Endodermal cell (in vitro differentiated cells): ENCODE data around the gene EIF4G3. TPM values are rescaled to one million over a fixed set of nuclear protein-coding genes. Genes with fewer than 3 reads are reported as not detected.
"Not testable (repeated sequence)": the region's sequence is repeated elsewhere in the genome, so short reads cannot be mapped to it uniquely, and the experiment has no call there.

ENCODE experiments used
- DNase-seq: peaks from one replicate; pipeline ENCODE4 v3.0.0-alpha.2; 2017
- H3K27ac ChIP-seq: 2 replicates; pipeline ENCODE4 v1.5.1; 2013; ENCODE audit warnings: mild to moderate bottlenecking, low read depth, low read length, moderate library complexity
- H3K27me3 ChIP-seq: 2 replicates; pipeline ENCODE4 v1.6.1; 2013; ENCODE audit warnings: mild to moderate bottlenecking, low read length, moderate library complexity; ENCODE audit not compliant: insufficient read depth, control insufficient read depth, poor library complexity, severe bottlenecking
- H3K36me3 ChIP-seq: 2 replicates; pipeline ENCODE4 v1.7.0; 2013; ENCODE audit warnings: mild to moderate bottlenecking, low read length, moderate library complexity; ENCODE audit not compliant: control insufficient read depth, insufficient read depth
- H3K4me1 ChIP-seq: one replicate; pipeline ENCODE4 v1.7.0; 2013; ENCODE audit warnings: low read length; ENCODE audit not compliant: control insufficient read depth, insufficient read depth
- H3K4me3 ChIP-seq: 2 replicates; pipeline ENCODE4 v1.5.1; 2013; ENCODE audit warnings: mild to moderate bottlenecking, low read length, moderate library complexity
- H3K9ac ChIP-seq: 2 replicates; pipeline ENCODE4 v1.6.1; 2013; ENCODE audit warnings: mild to moderate bottlenecking, low read length, moderate library complexity; ENCODE audit not compliant: poor library complexity, severe bottlenecking; ENCODE audit errors: extremely low read depth
- H3K9me3 ChIP-seq: 2 replicates; pipeline ENCODE4 v1.6.1; 2013; ENCODE audit warnings: mild to moderate bottlenecking, low read length, moderate library complexity; ENCODE audit not compliant: control insufficient read depth
- H3K27ac Mint-ChIP-seq: 2 replicates; pipeline ENCODE4 v1.8.0; 2020; ENCODE audit warnings: mixed read lengths
- H3K27me3 Mint-ChIP-seq: 2 replicates; pipeline ENCODE4 v1.8.0; 2021; ENCODE audit warnings: mild to moderate bottlenecking, mixed read lengths; ENCODE audit not compliant: insufficient read depth
- H3K36me3 Mint-ChIP-seq: 2 replicates; pipeline ENCODE4 v1.8.0; 2020; ENCODE audit warnings: low read depth, mixed read lengths
- H3K4me1 Mint-ChIP-seq: 2 replicates; pipeline ENCODE4 v1.8.0; 2020; ENCODE audit warnings: mixed read lengths
- H3K4me3 Mint-ChIP-seq: 2 replicates; pipeline ENCODE4 v1.8.0; 2020; ENCODE audit warnings: mild to moderate bottlenecking, moderate library complexity, mixed read lengths
- H3K9me3 Mint-ChIP-seq: 2 replicates; pipeline ENCODE4 v1.8.0; 2020; ENCODE audit warnings: mild to moderate bottlenecking, mixed read lengths
- CTCF ChIP-seq: fragments of 200-600 bp; sonication (generic); conservative IDR thresholded peaks from 2 replicates; pipeline ENCODE4 v1.5.0; 2021; ENCODE audit warnings: antibody characterized with exemption, mild to moderate bottlenecking
- WGBS, 2 experiments: methylation state at CpG; one replicate each; pipeline versions ENCODE4 v1.1.5 to v1.1.7; 2013; ENCODE audit warnings: missing lambda C conversion rate in 2 of 2, mixed read lengths in 1 of 2; ENCODE audit not compliant: insufficient coverage in 1 of 2, insufficient read length in 1 of 2; 5-methylcytosine and 5-hydroxymethylcytosine counted together
- total RNA-seq, 2 donors: library from RNA; stranded (reverse); fragmentation: NEBNext Ultra II Directional in 1 of 2; extraction: Animal tissue kit (Norgen Biotek cat#: 25700) in 1 of 2; gene quantifications; 2 replicates in 1 of 2; 3 replicates in 1 of 2; pipeline ENCODE4 v1.2.1, GENCODE V29; 2021

The EIF4G3 gene
- total RNA-seq, 2 donors from 2014 or later: 101 to 103 TPM

GRCh38 chr1:21095976-21096375, 80.7 kb downstream of the EIF4G3 start:
- Histone ChIP-seq H3K36me3 (peaks cover 25% of the 10 kb centered on the region), H3K4me1 (no peaks in the 10 kb centered on the region), H3K4me3 (no peak overlapping the region), H3K9ac (no peak overlapping the region), H3K9me3 (peaks cover 8% of the 10 kb centered on the region), H3K27ac (no peak overlapping the region), H3K27me3 (no peaks in the 10 kb centered on the region)
- TF ChIP-seq CTCF: no peak
- DNase-seq: no peak
- peaks cover 19% of the 10 kb centered on the region for H3K4me1 Mint-ChIP-seq
- H3K27me3 Mint-ChIP-seq: no peaks in the 10 kb centered on the region
- no peak overlapping the region for H3K4me3 Mint-ChIP-seq
- H3K36me3 Mint-ChIP-seq: peaks cover 66% of the 10 kb centered on the region
- H3K27ac Mint-ChIP-seq: no peak overlapping the region
- peaks cover 22% of the 10 kb centered on the region for H3K9me3 Mint-ChIP-seq

DNA sequence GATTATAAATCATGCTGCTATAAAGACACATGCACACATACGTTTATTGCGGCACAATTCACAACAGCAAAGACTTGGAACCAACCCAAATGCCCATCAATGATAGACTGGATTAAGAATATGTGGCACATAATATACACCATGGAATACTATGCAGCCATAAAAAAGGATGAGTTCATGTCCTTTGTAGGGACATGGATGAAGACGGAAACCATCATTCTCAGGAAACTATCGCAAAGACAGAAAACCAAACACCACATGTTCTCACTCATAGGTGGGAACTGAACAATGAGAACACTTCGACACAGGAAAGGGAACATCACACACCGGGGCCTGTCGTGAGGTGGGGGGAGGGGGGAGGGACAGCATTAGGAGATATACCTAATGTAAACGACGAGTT, 82.4 kb downstream of the EIF4G3 start:
- not testable (repeated sequence) for H3K4me1 ChIP-seq, H3K27ac ChIP-seq, H3K4me3 ChIP-seq, H3K27me3 Mint-ChIP-seq, H3K4me3 Mint-ChIP-seq, H3K27ac Mint-ChIP-seq, H3K9me3 ChIP-seq, H3K27me3 ChIP-seq, DNase-seq, H3K9ac ChIP-seq
- Mint-ChIP-seq H3K36me3 (peaks cover 56% of the 10 kb centered on the region), H3K9me3 (peaks cover 22% of the 10 kb centered on the region), H3K4me1 (peaks cover 24% of the 10 kb centered on the region)
- 97% methylated on average over 7 of the region's 9 CpGs; no CpG with 5 or more reads in 1 of the 2 experiments for WGBS, 2 experiments
- peaks cover 14% of the 10 kb centered on the region for H3K36me3 ChIP-seq

GRCh38 chr1:21093271-21093958, 83.3 kb downstream of the EIF4G3 start:
- H3K27me3 Mint-ChIP-seq, H3K9ac ChIP-seq, H3K27me3 ChIP-seq, H3K36me3 ChIP-seq, H3K9me3 ChIP-seq, H3K4me3 ChIP-seq, H3K4me3 Mint-ChIP-seq, DNase-seq, H3K4me1 ChIP-seq, H3K27ac Mint-ChIP-seq, H3K27ac ChIP-seq: not testable (repeated sequence)
- Mint-ChIP-seq H3K9me3 (peaks cover 22% of the 10 kb centered on the region), H3K36me3 (peaks cover 54% of the 10 kb centered on the region), H3K4me1 (peaks cover 25% of the 10 kb centered on the region)
- WGBS, 2 experiments: 100% methylated on average over 1 of the region's 2 CpGs; no CpG with 5 or more reads in 1 of the 2 experiments

DNA sequence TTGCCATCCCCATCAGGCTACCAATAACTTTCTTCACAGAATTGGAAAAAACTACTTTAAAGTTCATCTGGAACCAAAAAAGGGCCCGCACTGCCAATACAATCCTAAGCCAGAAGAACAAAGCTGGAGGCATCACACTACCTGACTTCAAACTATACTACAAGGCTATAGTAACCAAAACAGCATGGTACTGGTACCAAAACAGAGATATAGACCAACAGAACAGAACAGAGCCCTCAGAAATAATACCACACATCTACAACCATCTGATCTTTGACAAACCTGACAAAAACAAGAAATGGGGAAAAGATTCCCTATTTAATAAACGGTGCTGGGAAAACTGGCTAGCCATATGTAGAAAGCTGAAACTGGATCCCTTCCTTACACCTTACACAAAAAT, 84.2 kb downstream of the EIF4G3 start:
- DNase-seq: not testable (repeated sequence)

DNA sequence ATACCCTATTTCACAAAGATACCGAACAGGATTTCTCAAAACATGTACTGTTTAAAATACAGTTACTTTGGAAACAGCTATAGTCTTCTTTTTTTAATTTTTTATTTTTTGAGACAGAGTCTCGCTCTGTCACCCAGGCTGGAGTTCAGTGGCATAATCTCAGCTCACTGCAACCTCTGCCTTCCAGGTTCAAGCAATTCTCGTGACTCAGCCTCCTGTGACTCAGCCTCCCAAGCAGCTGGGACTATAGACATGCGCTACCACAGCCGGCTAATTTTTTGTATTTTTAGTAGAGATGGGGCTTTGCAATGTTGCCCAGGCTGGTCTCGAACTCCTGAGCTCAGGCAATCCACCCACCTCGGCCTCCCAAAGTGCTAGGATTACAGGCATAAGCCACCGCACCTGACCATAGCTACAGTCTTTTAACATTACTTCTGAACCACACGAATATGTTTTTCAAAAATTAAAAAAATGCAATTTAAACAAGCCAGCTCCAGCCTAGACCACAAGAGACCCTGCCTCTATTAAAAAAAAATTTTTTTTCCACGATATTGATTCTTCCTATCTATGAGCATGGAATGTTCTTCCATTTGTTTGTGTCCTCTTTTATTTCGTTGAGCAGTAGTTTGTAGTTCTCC, 85.5 kb downstream of the EIF4G3 start:
- peaks cover 17% of the 10 kb centered on the region for H3K4me1 Mint-ChIP-seq
- H3K36me3 ChIP-seq: peaks cover 25% of the 10 kb centered on the region
- H3K4me3 ChIP-seq, H3K9me3 ChIP-seq, H3K4me3 Mint-ChIP-seq, H3K9ac ChIP-seq, H3K27ac ChIP-seq, H3K27me3 Mint-ChIP-seq, DNase-seq, H3K4me1 ChIP-seq, H3K27me3 ChIP-seq: not testable (repeated sequence)
- H3K9me3 Mint-ChIP-seq: peaks cover 22% of the 10 kb centered on the region
- peaks cover 64% of the 10 kb centered on the region for H3K36me3 Mint-ChIP-seq
- WGBS, 2 experiments: 91 to 96% methylated on average over 5 to 11 of the region's 11 CpGs
- H3K27ac Mint-ChIP-seq: peak overlapping the region; percentile 46

More for the DNA sequence above, 84.2 kb downstream of the EIF4G3 start:
- H3K27ac ChIP-seq, H3K4me3 Mint-ChIP-seq, H3K27me3 Mint-ChIP-seq, H3K4me1 ChIP-seq, H3K9me3 ChIP-seq, H3K27ac Mint-ChIP-seq, H3K9ac ChIP-seq, H3K4me3 ChIP-seq, H3K27me3 ChIP-seq: not testable (repeated sequence)
- Mint-ChIP-seq H3K36me3 (peaks cover 55% of the 10 kb centered on the region), H3K9me3 (peaks cover 22% of the 10 kb centered on the region), H3K4me1 (peaks cover 17% of the 10 kb centered on the region)
- peaks cover 14% of the 10 kb centered on the region for H3K36me3 ChIP-seq
- WGBS, 2 experiments: 100% methylated on average over 1 of the region's 2 CpGs; no CpG with 5 or more reads in 1 of the 2 experiments
